ENCODE measurements around the gene KIRREL1. TPM values are rescaled to one million over a fixed set of nuclear protein-coding genes. Genes with fewer than 3 reads are reported as not detected.

KIRREL1 gene
- polyA plus RNA-seq, 1 donor (not counting 4 experiments of a cell fraction or from before 2014, with no cell fraction given): 19.7 TPM

DNA sequence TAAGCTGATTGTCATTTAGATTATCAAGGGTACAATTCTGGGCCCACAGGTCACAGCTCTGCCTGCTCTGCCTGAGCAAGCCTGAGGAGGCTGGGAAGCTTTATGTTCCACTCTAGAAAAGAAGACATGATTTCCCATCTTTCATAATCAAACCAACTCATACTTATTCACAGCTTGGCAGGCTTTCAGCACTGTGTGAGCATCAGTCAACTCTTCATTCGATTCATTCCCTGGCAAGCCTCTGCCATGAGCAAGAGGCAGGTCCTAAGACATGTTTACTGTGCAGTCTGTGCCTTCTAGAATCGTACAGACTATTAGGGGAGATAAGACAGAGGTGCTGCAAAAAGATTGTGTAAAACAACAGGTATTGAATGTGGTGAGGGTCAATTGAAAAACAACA, 24.5 kb upstream of the KIRREL1 start:
- H3K36me3 ChIP-seq (ENCODE audit: control insufficient read depth in 2 of 2, extremely low read depth in 1 of 2, insufficient read depth in 2 of 2, low read length in 2 of 2): no peaks in the 10 kb centered on the region
- peak overlapping the region; percentile 95 for H3K27ac ChIP-seq (ENCODE audit: control insufficient read depth, insufficient read depth, low read length)
- peak overlapping the region; percentile 93 for H3K4me2 ChIP-seq (ENCODE audit: control insufficient read depth, extremely low read depth, insufficient read depth, low read depth, low read length)
- TF ChIP-seq EZH2 (IDR thresholded peaks at IDR 0.05; ENCODE audit: low read length): no peak
- TF ChIP-seq, protein P1, sequence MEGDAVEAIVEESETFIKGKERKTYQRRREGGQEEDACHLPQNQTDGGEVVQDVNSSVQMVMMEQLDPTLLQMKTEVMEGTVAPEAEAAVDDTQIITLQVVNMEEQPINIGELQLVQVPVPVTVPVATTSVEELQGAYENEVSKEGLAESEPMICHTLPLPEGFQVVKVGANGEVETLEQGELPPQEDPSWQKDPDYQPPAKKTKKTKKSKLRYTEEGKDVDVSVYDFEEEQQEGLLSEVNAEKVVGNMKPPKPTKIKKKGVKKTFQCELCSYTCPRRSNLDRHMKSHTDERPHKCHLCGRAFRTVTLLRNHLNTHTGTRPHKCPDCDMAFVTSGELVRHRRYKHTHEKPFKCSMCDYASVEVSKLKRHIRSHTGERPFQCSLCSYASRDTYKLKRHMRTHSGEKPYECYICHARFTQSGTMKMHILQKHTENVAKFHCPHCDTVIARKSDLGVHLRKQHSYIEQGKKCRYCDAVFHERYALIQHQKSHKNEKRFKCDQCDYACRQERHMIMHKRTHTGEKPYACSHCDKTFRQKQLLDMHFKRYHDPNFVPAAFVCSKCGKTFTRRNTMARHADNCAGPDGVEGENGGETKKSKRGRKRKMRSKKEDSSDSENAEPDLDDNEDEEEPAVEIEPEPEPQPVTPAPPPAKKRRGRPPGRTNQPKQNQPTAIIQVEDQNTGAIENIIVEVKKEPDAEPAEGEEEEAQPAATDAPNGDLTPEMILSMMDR (optimal IDR thresholded peaks at IDR 0.05 in 1 of 3, IDR thresholded peaks at IDR 0.05 in 1 of 3, conservative IDR thresholded peaks at IDR 0.05 in 1 of 3; ENCODE audit: extremely low read depth in 1 of 3, insufficient read depth in 2 of 3, low read length in 3 of 3): no peak
- no peaks in the 10 kb centered on the region for H3K9me1 ChIP-seq (ENCODE audit: control insufficient read depth, extremely low read depth, insufficient read depth, low read length)
- H3K79me2 ChIP-seq (ENCODE audit: control insufficient read depth, insufficient read depth, low read length): no peaks in the 10 kb centered on the region
- peak overlapping the region; percentile 72 for H3K9ac ChIP-seq (ENCODE audit: control insufficient read depth, extremely low read depth, insufficient read depth, low read length)
- DNase-seq (ENCODE audit: low read depth, low spot score): peak; percentile 86
- peak overlapping the region in 2 of 3 experiments; percentile 42 to 56 for H3K4me3 ChIP-seq (ENCODE audit: control insufficient read depth in 2 of 3, extremely low read depth in 1 of 3, insufficient read depth in 2 of 3, low read depth in 1 of 3, low read length in 3 of 3)
- peaks cover 5% of the 10 kb centered on the region for H3K9me3 ChIP-seq (ENCODE audit: control insufficient read depth, low read depth, low read length)
- peak overlapping the region; percentile 91 for H2AFZ ChIP-seq (ENCODE audit: control insufficient read depth, low read length)
- no peak for FAIRE-seq
- H4K20me1 ChIP-seq (ENCODE audit: control insufficient read depth, extremely low read depth, insufficient read depth, low read length): no peaks in the 10 kb centered on the region
- H3K4me1 ChIP-seq (ENCODE audit: control insufficient read depth, extremely low read depth, insufficient read depth, low read length): peaks cover 31% of the 10 kb centered on the region
- no peaks in the 10 kb centered on the region for H3K27me3 ChIP-seq (ENCODE audit: control insufficient read depth, extremely low read depth, insufficient read depth, low read length)
- dilution Hi-C loops (cut with MboI; ENCODE audit: extremely low pct_ligation_motif_present, low sequenced_read_pairs): loop anchor here (25.0 kb wide), 1 partner anchor 143 kb away; no protein-coding TSS in a partner anchor

DNA sequence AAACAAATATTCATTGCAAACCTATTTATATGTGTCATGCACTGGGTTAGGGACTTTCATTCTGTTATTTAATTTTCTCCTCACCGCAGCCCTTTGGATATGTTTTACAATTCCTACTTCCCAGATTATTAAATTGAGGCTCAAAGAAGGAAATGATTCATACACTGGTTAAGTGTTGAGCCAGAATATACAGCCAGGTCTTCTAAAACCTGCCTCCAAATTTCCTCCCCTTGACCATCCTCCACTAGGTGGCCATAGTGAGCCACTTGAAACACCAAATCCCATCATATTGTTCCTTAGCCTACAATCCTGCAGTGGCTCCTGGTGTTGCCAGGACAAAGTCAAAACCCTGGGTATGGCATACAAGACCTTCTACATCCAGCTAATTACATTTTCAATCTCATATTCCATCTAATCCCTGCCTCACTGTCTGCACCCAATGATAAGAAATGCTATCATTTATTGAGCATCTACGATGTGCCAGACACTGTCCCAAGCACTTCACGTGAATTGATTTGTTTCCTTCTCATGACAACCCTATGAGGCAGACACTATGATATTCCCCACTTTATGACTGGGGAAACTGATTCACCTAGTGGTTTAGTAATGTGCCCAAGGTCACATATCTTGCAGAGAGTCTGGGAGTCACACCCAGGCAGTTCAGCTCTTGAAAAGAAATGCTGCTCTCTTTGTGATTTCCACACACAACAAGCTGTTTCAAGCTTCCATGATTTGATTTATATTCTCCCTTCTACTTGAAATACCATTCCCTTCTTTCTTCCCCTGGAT, 23.6 kb upstream of the KIRREL1 start:
- peak; percentile 60 for DNase-seq (ENCODE audit: low read depth, low spot score)
- dilution Hi-C loops (cut with MboI; ENCODE audit: extremely low pct_ligation_motif_present, low sequenced_read_pairs): loop anchor here (25.0 kb wide), 1 partner anchor 142 kb away; no protein-coding TSS in a partner anchor
- no peaks in the 10 kb centered on the region for H3K79me2 ChIP-seq (ENCODE audit: control insufficient read depth, insufficient read depth, low read length)
- H3K4me3 ChIP-seq (ENCODE audit: control insufficient read depth in 2 of 3, extremely low read depth in 1 of 3, insufficient read depth in 2 of 3, low read depth in 1 of 3, low read length in 3 of 3): peak overlapping the region in 1 of 3 experiments; percentile 42
- H3K4me1 ChIP-seq (ENCODE audit: control insufficient read depth, extremely low read depth, insufficient read depth, low read length): peaks cover 31% of the 10 kb centered on the region
- no peak for FAIRE-seq
- H2AFZ ChIP-seq (ENCODE audit: control insufficient read depth, low read length): no peak overlapping the region
- H3K9me1 ChIP-seq (ENCODE audit: control insufficient read depth, extremely low read depth, insufficient read depth, low read length): no peaks in the 10 kb centered on the region
- no peaks in the 10 kb centered on the region for H4K20me1 ChIP-seq (ENCODE audit: control insufficient read depth, extremely low read depth, insufficient read depth, low read length)
- TF ChIP-seq, protein P1 (optimal IDR thresholded peaks at IDR 0.05 in 1 of 3, IDR thresholded peaks at IDR 0.05 in 1 of 3, conservative IDR thresholded peaks at IDR 0.05 in 1 of 3; ENCODE audit: extremely low read depth in 1 of 3, insufficient read depth in 2 of 3, low read length in 3 of 3): peak; percentile 75 to 90 (median 82)
- no peak for TF ChIP-seq EZH2 (IDR thresholded peaks at IDR 0.05; ENCODE audit: low read length)
- H3K27me3 ChIP-seq (ENCODE audit: control insufficient read depth, extremely low read depth, insufficient read depth, low read length): no peaks in the 10 kb centered on the region
- H3K27ac ChIP-seq (ENCODE audit: control insufficient read depth, insufficient read depth, low read length): peak overlapping the region; percentile 95
- H3K36me3 ChIP-seq (ENCODE audit: control insufficient read depth in 2 of 2, extremely low read depth in 1 of 2, insufficient read depth in 2 of 2, low read length in 2 of 2): no peaks in the 10 kb centered on the region
- H3K9ac ChIP-seq (ENCODE audit: control insufficient read depth, extremely low read depth, insufficient read depth, low read length): peak overlapping the region; percentile 72
- peak overlapping the region; percentile 93 for H3K4me2 ChIP-seq (ENCODE audit: control insufficient read depth, extremely low read depth, insufficient read depth, low read depth, low read length)
- peaks cover 5% of the 10 kb centered on the region for H3K9me3 ChIP-seq (ENCODE audit: control insufficient read depth, low read depth, low read length)

Data from keratinocyte (primary cell).